ENCODE data around the gene HERC6. TPM values are rescaled to one million over a fixed set of nuclear protein-coding genes. Genes with fewer than 3 reads are reported as not detected.

HERC6 gene
- total RNA-seq, 1 experiment from 2014 or later = 4.1 TPM

DNA sequence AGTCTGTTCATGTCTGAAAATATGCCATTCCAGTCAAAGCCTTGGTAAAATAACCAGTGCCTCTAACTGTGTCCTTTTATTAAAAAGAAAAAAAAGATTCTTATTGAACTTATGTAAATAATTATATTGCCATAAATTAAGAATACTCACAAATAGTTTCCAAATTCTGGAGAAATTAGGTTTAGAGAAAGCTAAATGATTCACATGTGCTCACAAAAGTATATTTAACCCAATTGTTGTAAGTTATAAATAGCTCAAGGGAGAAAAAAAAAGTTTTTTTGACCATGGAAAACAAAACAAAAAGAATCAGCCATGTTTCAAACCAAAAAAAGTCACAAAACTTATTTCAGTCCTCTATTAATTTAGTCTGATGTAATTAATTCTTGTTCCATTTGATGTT, 25.3 kb upstream of the HERC6 start:
- CTCF ChIA-PET = no interaction called here
- no peak for ATAC-seq
- TF ChIP-seq, protein P1, sequence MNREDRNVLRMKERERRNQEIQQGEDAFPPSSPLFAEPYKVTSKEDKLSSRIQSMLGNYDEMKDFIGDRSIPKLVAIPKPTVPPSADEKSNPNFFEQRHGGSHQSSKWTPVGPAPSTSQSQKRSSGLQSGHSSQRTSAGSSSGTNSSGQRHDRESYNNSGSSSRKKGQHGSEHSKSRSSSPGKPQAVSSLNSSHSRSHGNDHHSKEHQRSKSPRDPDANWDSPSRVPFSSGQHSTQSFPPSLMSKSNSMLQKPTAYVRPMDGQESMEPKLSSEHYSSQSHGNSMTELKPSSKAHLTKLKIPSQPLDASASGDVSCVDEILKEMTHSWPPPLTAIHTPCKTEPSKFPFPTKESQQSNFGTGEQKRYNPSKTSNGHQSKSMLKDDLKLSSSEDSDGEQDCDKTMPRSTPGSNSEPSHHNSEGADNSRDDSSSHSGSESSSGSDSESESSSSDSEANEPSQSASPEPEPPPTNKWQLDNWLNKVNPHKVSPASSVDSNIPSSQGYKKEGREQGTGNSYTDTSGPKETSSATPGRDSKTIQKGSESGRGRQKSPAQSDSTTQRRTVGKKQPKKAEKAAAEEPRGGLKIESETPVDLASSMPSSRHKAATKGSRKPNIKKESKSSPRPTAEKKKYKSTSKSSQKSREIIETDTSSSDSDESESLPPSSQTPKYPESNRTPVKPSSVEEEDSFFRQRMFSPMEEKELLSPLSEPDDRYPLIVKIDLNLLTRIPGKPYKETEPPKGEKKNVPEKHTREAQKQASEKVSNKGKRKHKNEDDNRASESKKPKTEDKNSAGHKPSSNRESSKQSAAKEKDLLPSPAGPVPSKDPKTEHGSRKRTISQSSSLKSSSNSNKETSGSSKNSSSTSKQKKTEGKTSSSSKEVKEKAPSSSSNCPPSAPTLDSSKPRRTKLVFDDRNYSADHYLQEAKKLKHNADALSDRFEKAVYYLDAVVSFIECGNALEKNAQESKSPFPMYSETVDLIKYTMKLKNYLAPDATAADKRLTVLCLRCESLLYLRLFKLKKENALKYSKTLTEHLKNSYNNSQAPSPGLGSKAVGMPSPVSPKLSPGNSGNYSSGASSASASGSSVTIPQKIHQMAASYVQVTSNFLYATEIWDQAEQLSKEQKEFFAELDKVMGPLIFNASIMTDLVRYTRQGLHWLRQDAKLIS (CRISPR knock-in tag; IDR thresholded peaks at IDR 0.05; ENCODE audit: borderline replicate concordance) = no peak
- TF ChIP-seq SMAD4 (CRISPR knock-in tag; IDR thresholded peaks at IDR 0.05) (no peak), CBFB (CRISPR knock-in tag; IDR thresholded peaks at IDR 0.05; ENCODE audit: low read depth) (no peak), ZNF121 (CRISPR knock-in tag; IDR thresholded peaks at IDR 0.05) (no peak), FOXJ3 (CRISPR knock-in tag; IDR thresholded peaks at IDR 0.05; ENCODE audit: borderline replicate concordance) (no peak), MYBL2 (CRISPR knock-in tag; IDR thresholded peaks at IDR 0.05) (no peak), EMX1 (CRISPR knock-in tag; IDR thresholded peaks at IDR 0.05) (no peak), NFE2L1 (CRISPR knock-in tag; IDR thresholded peaks at IDR 0.05) (no peak), JAZF1 (CRISPR knock-in tag; IDR thresholded peaks at IDR 0.05) (no peak), CREM (CRISPR knock-in tag; IDR thresholded peaks at IDR 0.05) (no peak), ZBTB21 (CRISPR knock-in tag; IDR thresholded peaks at IDR 0.05; ENCODE audit: borderline replicate concordance) (no peak), NFYB (CRISPR knock-in tag; conservative IDR thresholded peaks at IDR 0.05; ENCODE audit: low read depth) (no peak), ZNF671 (CRISPR knock-in tag; IDR thresholded peaks at IDR 0.05) (no peak), ZNF219 (CRISPR knock-in tag; IDR thresholded peaks at IDR 0.05; ENCODE audit: borderline replicate concordance) (no peak)
- TF ChIP-seq, protein P2, sequence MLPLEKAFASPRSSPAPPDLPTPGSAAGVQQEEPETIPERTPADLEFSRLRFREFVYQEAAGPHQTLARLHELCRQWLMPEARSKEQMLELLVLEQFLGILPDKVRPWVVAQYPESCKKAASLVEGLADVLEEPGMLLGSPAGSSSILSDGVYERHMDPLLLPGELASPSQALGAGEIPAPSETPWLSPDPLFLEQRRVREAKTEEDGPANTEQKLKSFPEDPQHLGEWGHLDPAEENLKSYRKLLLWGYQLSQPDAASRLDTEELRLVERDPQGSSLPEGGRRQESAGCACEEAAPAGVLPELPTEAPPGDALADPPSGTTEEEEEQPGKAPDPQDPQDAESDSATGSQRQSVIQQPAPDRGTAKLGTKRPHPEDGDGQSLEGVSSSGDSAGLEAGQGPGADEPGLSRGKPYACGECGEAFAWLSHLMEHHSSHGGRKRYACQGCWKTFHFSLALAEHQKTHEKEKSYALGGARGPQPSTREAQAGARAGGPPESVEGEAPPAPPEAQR (CRISPR knock-in tag; IDR thresholded peaks at IDR 0.05) = no peak
- TF ChIP-seq, protein P3, sequence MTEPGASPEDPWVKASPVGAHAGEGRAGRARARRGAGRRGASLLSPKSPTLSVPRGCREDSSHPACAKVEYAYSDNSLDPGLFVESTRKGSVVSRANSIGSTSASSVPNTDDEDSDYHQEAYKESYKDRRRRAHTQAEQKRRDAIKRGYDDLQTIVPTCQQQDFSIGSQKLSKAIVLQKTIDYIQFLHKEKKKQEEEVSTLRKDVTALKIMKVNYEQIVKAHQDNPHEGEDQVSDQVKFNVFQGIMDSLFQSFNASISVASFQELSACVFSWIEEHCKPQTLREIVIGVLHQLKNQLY (CRISPR knock-in tag; IDR thresholded peaks at IDR 0.05) = no peak
- TF ChIP-seq, protein P4, sequence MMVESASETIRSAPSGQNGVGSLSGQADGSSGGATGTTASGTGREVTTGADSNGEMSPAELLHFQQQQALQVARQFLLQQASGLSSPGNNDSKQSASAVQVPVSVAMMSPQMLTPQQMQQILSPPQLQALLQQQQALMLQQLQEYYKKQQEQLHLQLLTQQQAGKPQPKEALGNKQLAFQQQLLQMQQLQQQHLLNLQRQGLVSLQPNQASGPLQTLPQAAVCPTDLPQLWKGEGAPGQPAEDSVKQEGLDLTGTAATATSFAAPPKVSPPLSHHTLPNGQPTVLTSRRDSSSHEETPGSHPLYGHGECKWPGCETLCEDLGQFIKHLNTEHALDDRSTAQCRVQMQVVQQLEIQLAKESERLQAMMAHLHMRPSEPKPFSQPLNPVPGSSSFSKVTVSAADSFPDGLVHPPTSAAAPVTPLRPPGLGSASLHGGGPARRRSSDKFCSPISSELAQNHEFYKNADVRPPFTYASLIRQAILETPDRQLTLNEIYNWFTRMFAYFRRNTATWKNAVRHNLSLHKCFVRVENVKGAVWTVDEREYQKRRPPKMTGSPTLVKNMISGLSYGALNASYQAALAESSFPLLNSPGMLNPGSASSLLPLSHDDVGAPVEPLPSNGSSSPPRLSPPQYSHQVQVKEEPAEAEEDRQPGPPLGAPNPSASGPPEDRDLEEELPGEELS (CRISPR knock-in tag; IDR thresholded peaks at IDR 0.05) = no peak
- H3K27ac Mint-ChIP-seq = no peak overlapping the region
- peaks cover 33% of the 10 kb centered on the region for H3K36me3 Mint-ChIP-seq
- no peaks in the 10 kb centered on the region; the same call in 1 of the 2 replicates for H3K27me3 Mint-ChIP-seq (ENCODE audit: low read depth)
- no peak overlapping the region for H3K4me3 Mint-ChIP-seq
- POLR2A ChIA-PET = no interaction called here
- H3K9me3 Mint-ChIP-seq = peaks cover 52% of the 10 kb centered on the region
- peaks cover 3% of the 10 kb centered on the region; the same call in 1 of the 2 replicates for H3K4me1 Mint-ChIP-seq
- no peak for DNase-seq (ENCODE audit: low spot score)

DNA sequence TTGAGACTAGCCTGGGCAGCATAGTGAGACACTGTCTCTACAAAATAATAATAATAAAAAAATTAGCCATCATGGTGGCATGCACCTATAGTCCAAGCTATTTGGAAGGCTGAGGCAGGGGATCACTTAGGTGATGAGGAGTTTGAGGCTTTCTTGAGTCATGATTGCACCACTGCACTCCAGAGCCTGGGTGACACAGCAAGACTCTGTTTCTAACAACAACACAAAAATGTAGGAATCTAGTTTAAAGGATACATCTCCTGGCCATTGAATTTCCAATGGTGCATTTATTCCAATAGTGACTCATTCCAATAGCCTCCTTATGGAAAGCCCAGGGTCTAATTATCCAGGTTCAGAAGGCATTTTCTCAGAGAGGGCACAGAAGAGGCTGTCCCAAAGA, 21.9 kb upstream of the HERC6 start:
- Mint-ChIP-seq H3K4me3 (no peak overlapping the region), H3K27ac (no peak overlapping the region), H3K9me3 (peaks cover 62% of the 10 kb centered on the region), H3K36me3 (peaks cover 46% of the 10 kb centered on the region), H3K27me3 (ENCODE audit: low read depth) (no peaks in the 10 kb centered on the region; the same call in 1 of the 2 replicates), H3K4me1 (peaks cover 8% of the 10 kb centered on the region)
- CTCF ChIA-PET = no interaction called here
- TF ChIP-seq NFATC4 (CRISPR knock-in tag; IDR thresholded peaks at IDR 0.05) (no peak), ATF1 (CRISPR knock-in tag; IDR thresholded peaks at IDR 0.05) (no peak), ELF4 (CRISPR knock-in tag; IDR thresholded peaks at IDR 0.05; ENCODE audit: low read depth) (no peak), HMGA2 (CRISPR knock-in tag; IDR thresholded peaks at IDR 0.05) (no peak), ZNF121 (CRISPR knock-in tag; IDR thresholded peaks at IDR 0.05) (no peak), CREB1 (CRISPR knock-in tag; IDR thresholded peaks at IDR 0.05) (no peak)
- TF ChIP-seq, protein P5, sequence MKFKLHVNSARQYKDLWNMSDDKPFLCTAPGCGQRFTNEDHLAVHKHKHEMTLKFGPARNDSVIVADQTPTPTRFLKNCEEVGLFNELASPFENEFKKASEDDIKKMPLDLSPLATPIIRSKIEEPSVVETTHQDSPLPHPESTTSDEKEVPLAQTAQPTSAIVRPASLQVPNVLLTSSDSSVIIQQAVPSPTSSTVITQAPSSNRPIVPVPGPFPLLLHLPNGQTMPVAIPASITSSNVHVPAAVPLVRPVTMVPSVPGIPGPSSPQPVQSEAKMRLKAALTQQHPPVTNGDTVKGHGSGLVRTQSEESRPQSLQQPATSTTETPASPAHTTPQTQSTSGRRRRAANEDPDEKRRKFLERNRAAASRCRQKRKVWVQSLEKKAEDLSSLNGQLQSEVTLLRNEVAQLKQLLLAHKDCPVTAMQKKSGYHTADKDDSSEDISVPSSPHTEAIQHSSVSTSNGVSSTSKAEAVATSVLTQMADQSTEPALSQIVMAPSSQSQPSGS (CRISPR knock-in tag; IDR thresholded peaks at IDR 0.05; ENCODE audit: borderline replicate concordance, low read depth) = no peak
- POLR2A ChIA-PET = no interaction called here
- DNase-seq (ENCODE audit: low spot score) (no peak), ATAC-seq (no peak)
